K562 (cell line): ENCODE results near the gene CYP24A1. TPM values are rescaled to one million over a fixed set of nuclear protein-coding genes. Genes with fewer than 3 reads are reported as not detected.
A peak's percentile ranks its signal among the peaks of the same experiment; 100 is the strongest.

Experiments
- ATAC-seq: fragments of 200-7000 bp; cut with Tn5 transposase; 3 replicates; pipeline ENCODE4 v1.9.1; 2020; ENCODE audit warnings: moderate library complexity
- BruUV-seq: library from RNA; stranded (reverse); fragments of 400-500 nt; replicated peaks from 2 replicates; lab custom pipeline; 2021; lab: Mats Ljungman, UMichigan
- CTCF ChIA-PET: fragments of 300-600 bp; formaldehyde crosslinking; extraction: SDS; loops from one replicate; lab custom pipeline; 2021; ENCODE audit warnings: low intra/inter-chr PET ratio; lab: Yijun Ruan, JAX
- POLR2A ChIA-PET: fragments of 300-600, 350-650 bp; sonication (Branson Sonifier 250); formaldehyde crosslinking; extraction: SDS; loops from one replicate; lab custom pipeline; 2021; ENCODE audit warnings: antibody characterized with exemption, inconsistent platforms; lab: Yijun Ruan, JAX
- DNase-seq, 4 experiments: peaks; one replicate each; pipeline versions ENCODE4 v3.0.0 to v3.0.0-alpha.2; 2011 to 2018; ENCODE audit warnings: low spot score in 3 of 4, mixed read lengths in 3 of 4; ENCODE audit errors: extremely low read depth in 1 of 4
- FAIRE-seq: peaks from 2 replicates; lab custom pipeline; 2011; peaks lifted over from hg19 to GRCh38; lab: Jason Lieb, UNC
- H2AFZ ChIP-seq: 2 replicates; pipeline ENCODE4 v1.6.0; 2011; ENCODE audit warnings: low read depth, low read length, control low read depth, inconsistent platforms
- H3K27ac ChIP-seq: fragments of 200-600 bp; 3 replicates; pipeline ENCODE4 v1.8.0; 2011; ENCODE audit warnings: low read depth, mild to moderate bottlenecking, control low read depth, inconsistent platforms, low read length, moderate library complexity, mixed read lengths; ENCODE audit errors: extremely low read depth
- H3K27me3 ChIP-seq, 2 experiments: fragments of 300-600 bp in 1 of 2; 2 replicates in 1 of 2; 3 replicates in 1 of 2; pipeline versions ENCODE4 v1.6.0 to v1.8.0; 2011; ENCODE audit warnings: inconsistent platforms in 2 of 2, low read length in 2 of 2, mild to moderate bottlenecking in 1 of 2, mixed read lengths in 1 of 2, moderate library complexity in 1 of 2; ENCODE audit not compliant: control insufficient read depth in 2 of 2, insufficient read depth in 2 of 2
- H3K36me3 ChIP-seq: fragments of 300-600 bp; 3 replicates; pipeline ENCODE4 v1.8.0; 2011; ENCODE audit warnings: mild to moderate bottlenecking, low read length, inconsistent platforms; ENCODE audit not compliant: control insufficient read depth, insufficient read depth
- H3K4me1 ChIP-seq, 2 experiments: fragments of 200-600 bp in 1 of 2; replicated peaks in 1 of 2; 2 replicates in 1 of 2; 3 replicates in 1 of 2; pipeline versions ENCODE4 v1.5.1 to v1.8.0; 2011; ENCODE audit warnings: inconsistent platforms in 2 of 2, low read length in 2 of 2, mild to moderate bottlenecking in 1 of 2, mixed read lengths in 1 of 2, moderate library complexity in 1 of 2; ENCODE audit not compliant: control insufficient read depth in 2 of 2, insufficient read depth in 2 of 2
- H3K4me2 ChIP-seq: 2 replicates; pipeline ENCODE4 v1.6.1; 2011; ENCODE audit warnings: low read length, control low read depth, inconsistent platforms, mixed read lengths; ENCODE audit not compliant: insufficient read depth
- H3K4me3 ChIP-seq: fragments of 200-600 bp; sonication (generic), shearing (Covaris generic); 2 replicates; pipeline ENCODE4 v1.5.1; 2016; ENCODE audit warnings: control low read depth, inconsistent platforms
- H3K79me2 ChIP-seq: fragments of 200-600 bp; 3 replicates; pipeline ENCODE4 v1.8.0; 2011; ENCODE audit warnings: low read length, inconsistent platforms; ENCODE audit not compliant: control insufficient read depth, insufficient read depth
- H3K9ac ChIP-seq, 2 experiments: 2 replicates each; pipeline versions ENCODE4 v1.6.0 to v1.6.1; 2011; ENCODE audit warnings: low read depth in 2 of 2, low read length in 2 of 2, control low read depth in 1 of 2, inconsistent platforms in 1 of 2, mild to moderate bottlenecking in 1 of 2, mixed read lengths in 1 of 2; ENCODE audit not compliant: insufficient read depth in 1 of 2
- H3K9me1 ChIP-seq: one replicate; pipeline ENCODE4 v1.6.0; 2011; ENCODE audit warnings: inconsistent platforms, mild to moderate bottlenecking, low read length, moderate library complexity; ENCODE audit not compliant: control insufficient read depth, insufficient read depth
- H3K9me3 ChIP-seq: replicated peaks from 2 replicates; pipeline ENCODE4 v1.5.1; 2011; ENCODE audit warnings: low read depth, low read length, inconsistent platforms; ENCODE audit not compliant: control insufficient read depth, insufficient read depth
- H4K20me1 ChIP-seq: replicated peaks from 2 replicates; pipeline ENCODE4 v1.6.1; 2011; ENCODE audit warnings: low read length, inconsistent platforms, mixed read lengths; ENCODE audit not compliant: control insufficient read depth, insufficient read depth
- CREM ChIP-seq: IDR thresholded peaks from 2 replicates; pipeline ENCODE4 v1.6.1; 2014; ENCODE audit warnings: antibody characterized with exemption, low read depth
- MAFG ChIP-seq: fragments of 450-650 bp; conservative IDR thresholded peaks from 2 replicates; pipeline ENCODE4 v1.6.1; 2016; ENCODE audit warnings: missing genetic modification characterization, missing compliant biosample characterization
- NFIX ChIP-seq: fragments of 250-450 bp; sonication (Bioruptor Pico); IDR thresholded peaks from 2 replicates; pipeline ENCODE4 v1.4.0; 2020; ENCODE audit warnings: low read depth, mild to moderate bottlenecking, moderate library complexity
- RBM25 ChIP-seq: fragments of 200-400 bp; formaldehyde crosslinking; IDR thresholded peaks from 2 replicates; pipeline ENCODE4 v1.6.1; 2018; ENCODE audit warnings: low read length, low read depth, moderate library complexity; ENCODE audit not compliant: severe bottlenecking
- RNF219 ChIP-seq: fragments of 250-450 bp; sonication (Bioruptor Pico); IDR thresholded peaks from 2 replicates; pipeline ENCODE4 v1.5.0; 2022; ENCODE audit warnings: mild to moderate bottlenecking
- TAF9B ChIP-seq: fragments of 450-650 bp; IDR thresholded peaks from 2 replicates; pipeline ENCODE4 v1.6.1; 2018; ENCODE audit warnings: mild to moderate bottlenecking; ENCODE audit not compliant: partially characterized antibody
- ZBTB11 ChIP-seq, 3 experiments: fragments of 200-800 bp in 1 of 3; fragments of 250-450 bp in 1 of 3; fragments of 450-650 bp in 1 of 3; sonication (Bioruptor Pico) in 1 of 3; sonication (Bioruptor generic) in 1 of 3; formaldehyde crosslinking in 1 of 3; IDR thresholded peaks; 2 replicates each; pipeline versions ENCODE4 v1.6.1 to v1.8.0; 2016 to 2022; ENCODE audit warnings: mild to moderate bottlenecking in 2 of 3, missing genetic modification characterization in 2 of 3, missing compliant biosample characterization in 1 of 3, moderate library complexity in 1 of 3
- ZKSCAN3 ChIP-seq: fragments of 250-450 bp; sonication (Bioruptor Pico); IDR thresholded peaks from 2 replicates; pipeline ENCODE4 v1.4.0; 2020
- ZNF146 ChIP-seq: IDR thresholded peaks from one replicate; pipeline ENCODE4 v1.6.1; 2018; ENCODE audit warnings: missing compliant biosample characterization; ENCODE audit not compliant: unreplicated experiment
- ZNF584 ChIP-seq: fragments of 200-800 bp; sonication (Bioruptor generic); IDR thresholded peaks from 2 replicates; pipeline ENCODE4 v1.6.1; 2016; ENCODE audit warnings: low read depth, mild to moderate bottlenecking, missing genetic modification characterization, missing compliant biosample characterization
- WGBS: fragments of 100-300 bp; shearing (Covaris generic); methylation state at CpG from one replicate; pipeline ENCODE4 v1.1.6; 2016; ENCODE audit warnings: low coverage, mixed read lengths; ENCODE audit not compliant: insufficient coverage; ENCODE audit errors: missing lambda C conversion rate; 5-methylcytosine and 5-hydroxymethylcytosine counted together
- in situ Hi-C: fragments of 300-500 bp; cut with MboI; formaldehyde crosslinking; loops from 4 replicates; pipeline ENCODE4 v1.15.0; 2018; ENCODE audit warnings: inconsistent platforms, mixed read lengths
- intact Hi-C: fragments of 100-400 bp; cut with micrococcal nuclease; formaldehyde crosslinking; loops from 2 replicates; pipeline ENCODE4 v1.14.2; 2022
- polyA plus RNA-seq, 8 experiments: library from polyadenylated mRNA; depleted of rRNA in 4 of 8; stranded (reverse) in 5 of 8; unstranded in 3 of 8; fragments of >200 nt; fragmentation: Nextera tagmentation in 2 of 8; fragmentation: Illumina TruSeq in 1 of 8; extraction: Ambion mirVana in 2 of 8; extraction: Trizol in 1 of 8; gene quantifications; 2 replicates each; pipeline versions ENCODE4 v1.2.1 to v1.2.3, GENCODE V29; 2011 to 2014; ENCODE audit warnings: inconsistent platforms in 1 of 8, missing spikeins in 1 of 8
- total RNA-seq, 7 experiments: library from RNA; depleted of rRNA in 6 of 7; stranded (reverse); fragments of >200 nt in 6 of 7; fragmentation: Illumina TruSeq in 2 of 7; extraction: Trizol in 2 of 7; gene quantifications; 2 replicates each; pipeline versions ENCODE4 v1.2.1 to v1.2.3, GENCODE V29; 2011 to 2021; ENCODE audit warnings: low replicate concordance in 1 of 7
- TF ChIP-seq, protein P1 (sequence below): sonication (generic); formaldehyde crosslinking; IDR thresholded peaks from 2 replicates; pipeline ENCODE4 v1.8.1; 2023; ENCODE audit warnings: mild to moderate bottlenecking, missing genetic modification reagents

Gene CYP24A1
- total and polyA plus RNA-seq, 9 of the 15 experiments (the other 6 are each of a cell fraction or from before 2014, with no cell fraction given), result 0.04 TPM; not detected in 8

DNA sequence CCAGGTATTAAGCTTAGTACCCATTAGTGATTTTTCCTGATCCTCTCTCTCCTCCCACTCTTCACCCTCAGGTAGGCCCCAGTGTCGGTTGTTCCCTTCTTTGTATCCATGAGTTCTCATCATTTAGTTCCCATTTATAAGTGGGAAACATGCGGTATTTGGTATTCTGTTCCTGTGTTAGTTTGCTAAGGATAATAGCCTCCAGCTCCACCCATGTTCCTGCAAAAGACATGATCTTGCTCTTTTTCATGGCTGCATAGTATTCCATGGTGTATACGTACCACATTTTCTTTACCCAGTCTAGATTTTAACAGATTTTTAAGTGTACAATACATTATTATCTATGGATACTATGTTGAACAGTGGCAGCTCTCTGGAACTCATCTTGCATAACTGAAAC is 44.4 kb downstream of the CYP24A1 start:
- Histone ChIP-seq H3K36me3 (no peaks in the 10 kb centered on the region), H3K9ac (no peak overlapping the region), H2AFZ (no peak overlapping the region), H3K4me2 (no peak overlapping the region), H3K79me2 (no peaks in the 10 kb centered on the region), H3K9me1 (no peaks in the 10 kb centered on the region), H3K27me3 (no peaks in the 10 kb centered on the region; a peak in 2 of 5 replicates), H3K4me1 (no peaks in the 10 kb centered on the region; a peak in 1 of 5 replicates), H3K27ac (no peak overlapping the region), H3K9me3 (no peaks in the 10 kb centered on the region), H3K4me3 (no peak overlapping the region), H4K20me1 (no peaks in the 10 kb centered on the region)
- DNase-seq (no peak), ATAC-seq (no peak), FAIRE-seq (no peak)
- intact Hi-C loops (no loop called here), in situ Hi-C loops (no loop called here)
- no TSS peak for BruUV-seq
- POLR2A ChIA-PET, result no interaction called here
- TF ChIP-seq TAF9B, result no peak
- TF ChIP-seq ZNF584 (CRISPR knock-in tag), result no peak
- TF ChIP-seq ZBTB11 (CRISPR knock-in tag; IDR thresholded peaks at IDR 0.05), result peak in 1 of 3 experiments; percentile 51; a peak in 1 of 6 replicates
- TF ChIP-seq MAFG (tag), result no peak
- TF ChIP-seq, protein P1, sequence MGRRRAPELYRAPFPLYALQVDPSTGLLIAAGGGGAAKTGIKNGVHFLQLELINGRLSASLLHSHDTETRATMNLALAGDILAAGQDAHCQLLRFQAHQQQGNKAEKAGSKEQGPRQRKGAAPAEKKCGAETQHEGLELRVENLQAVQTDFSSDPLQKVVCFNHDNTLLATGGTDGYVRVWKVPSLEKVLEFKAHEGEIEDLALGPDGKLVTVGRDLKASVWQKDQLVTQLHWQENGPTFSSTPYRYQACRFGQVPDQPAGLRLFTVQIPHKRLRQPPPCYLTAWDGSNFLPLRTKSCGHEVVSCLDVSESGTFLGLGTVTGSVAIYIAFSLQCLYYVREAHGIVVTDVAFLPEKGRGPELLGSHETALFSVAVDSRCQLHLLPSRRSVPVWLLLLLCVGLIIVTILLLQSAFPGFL (CRISPR knock-in tag), result no peak
- no peak for TF ChIP-seq RNF219 (CRISPR knock-in tag)
- TF ChIP-seq ZNF146 (CRISPR knock-in tag), result peak; percentile 95
- TF ChIP-seq RBM25, result peak; percentile 86
- no peak for TF ChIP-seq ZKSCAN3 (CRISPR knock-in tag)
- no peak for TF ChIP-seq CREM
- TF ChIP-seq NFIX, result no peak
- 19% methylated on average over 3 of the region's 3 CpGs for WGBS
- CTCF ChIA-PET, result no interaction called here
